SJCRH30 (cell line): ENCODE measurements around the gene PSME1. TPM values are rescaled to one million over a fixed set of nuclear protein-coding genes. Genes with fewer than 3 reads are reported as not detected.

Experiments used
- DNase-seq, 2 experiments: peaks; one replicate each; pipeline ENCODE4 v3.0.0-alpha.2; 2015 to 2020
- H3K27ac ChIP-seq: fragments of 250-450 bp; sonication (Bioruptor Pico); 2 replicates; pipeline ENCODE4 v1.5.1; 2020; ENCODE audit warnings: mild to moderate bottlenecking, moderate library complexity
- H3K27me3 ChIP-seq: fragments of 250-450 bp; sonication (Bioruptor Pico); 2 replicates; pipeline ENCODE4 v1.5.1; 2020; ENCODE audit warnings: mild to moderate bottlenecking, moderate library complexity
- H3K36me3 ChIP-seq: fragments of 250-450 bp; sonication (Bioruptor Pico); 2 replicates; pipeline ENCODE4 v1.5.1; 2020; ENCODE audit warnings: mild to moderate bottlenecking, moderate library complexity
- H3K4me1 ChIP-seq: fragments of 250-450 bp; sonication (Bioruptor Pico); 2 replicates; pipeline ENCODE4 v1.5.1; 2020; ENCODE audit warnings: mild to moderate bottlenecking, moderate library complexity
- H3K4me3 ChIP-seq: fragments of 250-450 bp; sonication (Bioruptor Pico); 2 replicates; pipeline ENCODE4 v1.5.1; 2020; ENCODE audit warnings: mild to moderate bottlenecking, moderate library complexity
- H3K9me3 ChIP-seq: fragments of 250-450 bp; sonication (Bioruptor Pico); replicated peaks from 2 replicates; pipeline ENCODE4 v1.5.1; 2020; ENCODE audit warnings: mild to moderate bottlenecking, moderate library complexity
- total RNA-seq: library from RNA; depleted of rRNA; stranded (reverse); fragments of >200 nt; shearing (Covaris generic); gene quantifications from 2 replicates; pipeline ENCODE4 v1.2.3, GENCODE V29; 2014

PSME1 gene
- total RNA-seq, 1 experiment from 2014 or later, result 120 TPM

- H3K27ac ChIP-seq, result peak within 1 kb of the TSS; percentile 97
Observed at GRCh38 chr14:24114532-24115421, 21.2 kb upstream of the PSME1 start, which contains the start of the genes DCAF11 and NRL. TSS of gene DCAF11 (plus strand) at chr14:24114777. CDS start at chr14:24115595, 818 bp downstream. TSS of gene NRL (minus strand) at chr14:24114949. CDS start at chr14:24082848, 32,101 bp downstream.

GRCh38 chr14:24115422-24116127 is 20.4 kb upstream of the PSME1 start:
- Histone ChIP-seq H3K27me3 (no peaks in the 10 kb centered on the region), H3K4me1 (peaks cover 2% of the 10 kb centered on the region; the same call in 1 of the 2 replicates), H3K9me3 (no peaks in the 10 kb centered on the region), H3K27ac (peak overlapping the region; percentile 97), H3K4me3 (peak overlapping the region; percentile 92), H3K36me3 (peaks cover 20% of the 10 kb centered on the region)
- DNase-seq, result no peak

More at GRCh38 chr14:24114532-24115421, 21.2 kb upstream of the PSME1 start, which contains the start of the genes DCAF11 and NRL:
- Histone ChIP-seq H3K36me3 (peaks cover 16% of the 10 kb centered on the region), H3K27me3 (no peaks in the 10 kb centered on the region), H3K4me3 (peak within 1 kb of the TSS; percentile 92), H3K4me1 (peaks cover 9% of the 10 kb centered on the region), H3K9me3 (no peaks in the 10 kb centered on the region)
- DNase-seq, result peak; percentile 99

DNA sequence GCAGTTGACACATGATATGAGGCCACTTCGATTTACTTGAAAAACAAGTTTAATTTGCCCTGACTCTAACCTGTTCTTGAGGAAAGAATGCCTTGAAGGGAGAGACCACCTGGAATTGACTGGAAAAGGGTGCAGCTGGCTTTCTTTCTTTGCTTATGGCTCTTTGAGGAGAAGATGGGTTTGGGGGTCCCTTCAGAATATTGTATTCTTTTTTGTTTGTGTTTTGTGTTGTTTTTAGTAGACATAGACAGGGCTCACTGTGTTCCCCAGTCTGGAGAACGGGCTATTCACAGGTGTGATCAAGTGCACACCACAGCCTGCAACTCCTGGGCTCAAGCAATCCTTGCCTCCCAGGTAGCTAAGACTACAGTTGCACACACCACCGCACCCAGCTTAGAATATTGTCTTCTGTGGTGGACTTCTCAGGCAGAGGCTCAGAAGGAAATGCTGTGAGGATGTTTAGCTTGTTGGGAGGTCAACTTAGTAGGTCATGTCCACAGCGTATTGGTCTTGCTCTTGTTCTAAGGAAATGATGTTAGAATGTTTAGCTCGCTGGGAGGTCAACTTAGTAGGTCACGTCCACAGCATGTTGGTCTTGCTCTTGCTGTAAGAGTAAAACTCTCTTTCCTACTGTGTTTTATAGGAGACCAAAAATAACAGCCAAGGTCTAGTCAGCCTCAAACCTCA is 19.7 kb upstream of the PSME1 start:
- Histone ChIP-seq H3K27me3 (no peaks in the 10 kb centered on the region), H3K4me3 (no peak overlapping the region), H3K4me1 (no peaks in the 10 kb centered on the region), H3K36me3 (peaks cover 27% of the 10 kb centered on the region), H3K9me3 (no peaks in the 10 kb centered on the region), H3K27ac (no peak overlapping the region)
- no peak for DNase-seq

DNA sequence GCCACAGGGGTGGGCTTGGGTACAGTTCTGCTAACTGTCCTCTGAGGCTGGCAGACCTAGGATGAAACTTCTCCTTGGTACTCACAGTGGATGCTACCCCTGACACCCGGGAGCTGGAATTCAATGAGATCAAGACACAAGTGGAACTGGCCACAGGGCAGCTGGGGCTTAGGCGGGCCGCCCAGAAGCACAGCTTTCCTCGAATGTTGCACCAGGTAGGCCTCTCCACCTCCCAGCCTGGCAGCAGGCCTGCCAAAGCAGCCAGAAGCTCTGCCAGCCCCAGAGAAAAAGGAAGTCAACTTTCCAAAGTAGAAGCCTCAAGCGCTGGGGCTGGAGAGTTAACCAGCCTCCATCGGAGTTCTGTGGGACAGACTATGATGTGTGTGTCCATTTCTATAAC is 18.8 kb upstream of the PSME1 start:
- H3K4me1 ChIP-seq, result no peaks in the 10 kb centered on the region

GRCh38 chr14:24119691-24120090 is 16.3 kb upstream of the PSME1 start:
- Histone ChIP-seq H3K36me3 (peaks cover 37% of the 10 kb centered on the region), H3K4me3 (no peak overlapping the region), H3K4me1 (no peaks in the 10 kb centered on the region), H3K27ac (no peak overlapping the region), H3K9me3 (no peaks in the 10 kb centered on the region), H3K27me3 (no peaks in the 10 kb centered on the region)
- no peak for DNase-seq

More for the DNA sequence above, 18.8 kb upstream of the PSME1 start:
- Histone ChIP-seq H3K9me3 (no peaks in the 10 kb centered on the region), H3K4me3 (no peak overlapping the region), H3K27me3 (no peaks in the 10 kb centered on the region), H3K27ac (no peak overlapping the region), H3K36me3 (peaks cover 32% of the 10 kb centered on the region)
- DNase-seq, result no peak

DNA sequence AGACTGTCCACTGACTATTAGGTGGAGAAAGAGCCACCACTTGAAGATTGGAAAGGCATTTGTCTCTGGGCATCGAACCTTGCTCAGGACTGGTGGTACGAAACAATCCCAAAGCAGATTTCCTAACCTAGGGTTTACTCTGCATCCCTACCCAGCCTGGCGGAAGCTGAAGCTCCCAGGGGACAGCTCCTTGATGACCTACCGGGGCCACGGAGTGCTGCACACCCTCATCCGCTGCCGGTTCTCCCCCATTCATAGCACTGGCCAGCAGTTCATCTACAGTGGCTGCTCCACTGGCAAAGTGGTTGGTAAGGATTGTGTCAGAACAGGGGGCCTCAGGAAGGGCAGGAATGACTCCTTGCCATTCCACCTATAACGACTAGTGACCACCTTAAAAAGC is 14.8 kb upstream of the PSME1 start:
- Histone ChIP-seq H3K9me3 (no peaks in the 10 kb centered on the region), H3K27me3 (no peaks in the 10 kb centered on the region), H3K4me1 (no peaks in the 10 kb centered on the region), H3K4me3 (no peak overlapping the region), H3K27ac (no peak overlapping the region), H3K36me3 (peaks cover 37% of the 10 kb centered on the region)
- no peak for DNase-seq

DNA sequence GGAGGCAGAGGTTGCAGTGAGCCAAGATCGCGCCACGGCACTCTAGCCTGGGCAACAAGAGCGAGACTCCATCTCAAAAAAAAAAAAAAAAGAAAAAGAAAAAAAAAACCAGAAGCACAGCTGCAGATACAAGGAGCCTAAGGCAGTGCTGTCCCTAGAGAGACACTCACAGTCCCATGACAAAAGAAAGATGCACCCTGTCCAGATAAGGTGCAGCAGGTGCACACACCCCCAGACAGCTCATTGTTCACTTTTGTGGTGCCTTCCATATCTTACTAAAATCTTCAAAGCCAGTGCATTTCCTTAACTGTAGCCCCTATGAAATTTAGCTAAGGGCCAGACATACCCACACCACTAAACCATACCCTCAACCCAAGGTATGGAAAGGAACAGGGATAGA is 13.6 kb upstream of the PSME1 start:
- no peak for DNase-seq
- H3K36me3 ChIP-seq, result peaks cover 34% of the 10 kb centered on the region
- H3K4me3 ChIP-seq, result no peak overlapping the region
- H3K4me1 ChIP-seq, result no peaks in the 10 kb centered on the region
- H3K27ac ChIP-seq, result no peak overlapping the region
- no peaks in the 10 kb centered on the region for H3K9me3 ChIP-seq
- no peaks in the 10 kb centered on the region for H3K27me3 ChIP-seq

DNA sequence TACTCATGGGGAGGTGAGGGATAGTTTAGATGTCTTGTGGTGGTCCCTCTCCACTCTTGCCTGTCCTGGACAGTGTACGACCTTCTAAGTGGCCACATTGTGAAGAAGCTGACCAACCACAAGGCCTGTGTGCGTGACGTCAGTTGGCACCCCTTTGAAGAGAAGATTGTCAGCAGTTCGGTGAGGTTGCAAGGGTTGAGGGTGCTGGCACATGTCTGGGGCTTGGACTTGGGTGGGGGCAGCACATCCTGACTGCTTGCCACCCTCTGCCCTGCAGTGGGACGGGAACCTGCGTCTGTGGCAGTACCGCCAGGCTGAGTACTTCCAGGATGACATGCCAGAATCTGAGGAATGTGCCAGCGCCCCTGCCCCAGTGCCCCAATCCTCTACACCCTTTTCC is 13.1 kb upstream of the PSME1 start:
- H3K9me3 ChIP-seq, result no peaks in the 10 kb centered on the region
- DNase-seq, result no peak
- H3K36me3 ChIP-seq, result peaks cover 29% of the 10 kb centered on the region

DNA sequence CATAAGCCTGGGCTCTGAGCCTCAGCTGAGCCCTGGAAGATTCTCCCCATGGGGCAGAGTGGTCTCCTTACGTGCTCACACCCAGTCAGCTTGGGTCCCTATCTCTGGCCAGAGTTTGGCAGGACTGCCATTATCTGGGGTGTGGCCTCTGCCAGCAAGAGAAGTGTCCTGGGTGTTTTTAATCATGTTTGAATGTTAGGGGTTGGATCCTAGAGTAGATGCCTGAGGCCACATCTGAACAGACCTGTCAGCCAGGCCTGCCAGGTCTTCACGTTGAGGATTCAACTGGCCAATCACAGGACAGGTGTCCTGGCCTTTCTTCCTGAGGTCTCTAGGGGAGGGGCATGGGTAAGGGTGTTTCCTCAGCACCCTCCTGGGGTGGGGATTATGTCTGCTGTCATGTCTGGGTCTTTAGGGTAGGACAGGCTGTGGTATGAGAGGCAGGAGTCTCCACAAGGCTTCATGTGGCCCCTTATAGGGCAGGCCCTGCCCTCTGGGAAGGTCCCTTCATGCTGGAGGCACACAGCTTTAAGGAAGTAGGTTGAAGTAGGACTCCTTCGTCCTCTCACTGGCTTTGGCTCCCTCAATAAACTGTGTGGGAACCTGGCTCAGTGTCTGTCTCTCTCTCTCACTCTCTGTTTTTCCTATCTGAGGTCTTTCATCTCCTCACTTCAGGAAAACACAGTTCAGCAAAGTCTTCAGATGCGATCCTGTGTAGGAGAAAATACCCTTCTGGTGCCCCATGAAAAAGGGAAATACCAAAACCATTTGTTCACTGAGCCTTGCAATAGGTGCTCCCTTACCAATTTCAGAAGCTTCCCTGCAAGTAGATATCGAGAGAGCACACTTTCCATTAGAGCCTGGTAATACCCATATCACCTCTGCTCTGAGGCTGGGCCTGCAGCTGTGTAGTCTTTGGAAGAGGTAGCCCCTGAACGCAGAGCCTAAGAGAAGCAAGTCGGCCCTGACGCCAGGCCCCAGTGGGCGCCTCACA is 12.3 kb upstream of the PSME1 start:
- Histone ChIP-seq H3K4me1 (no peaks in the 10 kb centered on the region), H3K36me3 (peaks cover 29% of the 10 kb centered on the region)

More for the DNA sequence above, 13.1 kb upstream of the PSME1 start:
- Histone ChIP-seq H3K27me3 (no peaks in the 10 kb centered on the region), H3K4me3 (no peak overlapping the region), H3K27ac (no peak overlapping the region), H3K4me1 (no peaks in the 10 kb centered on the region)

GRCh38 chr14:24126939-24127338 is 9.1 kb upstream of the PSME1 start:
- Histone ChIP-seq H3K36me3 (peaks cover 9% of the 10 kb centered on the region), H3K27ac (no peak overlapping the region), H3K9me3 (no peaks in the 10 kb centered on the region), H3K4me1 (peaks cover 13% of the 10 kb centered on the region), H3K27me3 (no peaks in the 10 kb centered on the region), H3K4me3 (no peak overlapping the region)
- DNase-seq, result no peak

More for the DNA sequence above, 12.3 kb upstream of the PSME1 start:
- DNase-seq, result no peak
- Histone ChIP-seq H3K27ac (no peak overlapping the region), H3K4me3 (no peak overlapping the region), H3K9me3 (no peaks in the 10 kb centered on the region), H3K27me3 (no peaks in the 10 kb centered on the region)

DNA sequence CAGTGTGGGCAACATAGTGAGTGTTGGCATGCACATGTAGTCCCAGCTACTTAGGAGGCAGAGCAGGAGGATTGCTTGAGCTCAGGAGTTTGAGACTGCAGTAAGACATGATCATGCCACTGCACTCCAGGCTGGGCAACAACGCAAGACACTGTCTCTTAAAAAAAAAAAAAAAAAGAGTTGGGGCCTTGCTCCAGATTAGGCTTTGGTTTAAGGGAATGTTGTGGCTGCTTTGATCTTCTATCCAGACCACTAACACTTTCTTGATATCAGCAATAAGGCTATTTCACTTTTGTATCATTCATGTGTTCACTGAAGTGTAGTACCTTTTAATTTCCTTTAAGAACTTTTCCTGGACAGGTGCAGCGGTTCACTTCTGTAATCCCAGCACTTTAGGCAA is 8.3 kb upstream of the PSME1 start:
- Histone ChIP-seq H3K4me1 (peaks cover 13% of the 10 kb centered on the region), H3K4me3 (no peak overlapping the region), H3K27me3 (no peaks in the 10 kb centered on the region), H3K36me3 (peaks cover 8% of the 10 kb centered on the region), H3K27ac (no peak overlapping the region), H3K9me3 (no peaks in the 10 kb centered on the region)
- no peak for DNase-seq

GRCh38 chr14:24129410-24129998 is 6.5 kb upstream of the PSME1 start:
- H3K36me3 ChIP-seq, result peaks cover 12% of the 10 kb centered on the region
- DNase-seq, result no peak
- H3K27ac ChIP-seq, result peak overlapping the region; percentile 98; the same call in 1 of the 2 replicates
- H3K9me3 ChIP-seq, result no peaks in the 10 kb centered on the region
- peaks cover 18% of the 10 kb centered on the region for H3K4me1 ChIP-seq
- H3K27me3 ChIP-seq, result no peaks in the 10 kb centered on the region
- H3K4me3 ChIP-seq, result no peak overlapping the region

- H3K4me3 ChIP-seq, result peak within 1 kb of the TSS; percentile 94
- DNase-seq, result peak in 1 of 2 experiments; percentile 52
Observed at GRCh38 chr14:24130380-24130716, 5.6 kb upstream of the PSME1 start, which contains the start of gene FITM1. TSS of gene FITM1 (plus strand) at chr14:24130659. CDS start at chr14:24131564, 905 bp downstream.

More at GRCh38 chr14:24130380-24130716, 5.6 kb upstream of the PSME1 start, which contains the start of gene FITM1:
- no peaks in the 10 kb centered on the region for H3K27me3 ChIP-seq
- H3K4me1 ChIP-seq, result peaks cover 22% of the 10 kb centered on the region
- H3K36me3 ChIP-seq, result peaks cover 12% of the 10 kb centered on the region
- H3K9me3 ChIP-seq, result no peaks in the 10 kb centered on the region
- H3K27ac ChIP-seq, result peak within 1 kb of the TSS; percentile 98
